LoVo (cell line): ENCODE data around the gene QKI.

ENCODE experiments used
- DNase-seq: peaks from one replicate; pipeline ENCODE4 v3.0.0-alpha.2; 2016; ENCODE audit warnings: low spot score

The QKI gene

DNA sequence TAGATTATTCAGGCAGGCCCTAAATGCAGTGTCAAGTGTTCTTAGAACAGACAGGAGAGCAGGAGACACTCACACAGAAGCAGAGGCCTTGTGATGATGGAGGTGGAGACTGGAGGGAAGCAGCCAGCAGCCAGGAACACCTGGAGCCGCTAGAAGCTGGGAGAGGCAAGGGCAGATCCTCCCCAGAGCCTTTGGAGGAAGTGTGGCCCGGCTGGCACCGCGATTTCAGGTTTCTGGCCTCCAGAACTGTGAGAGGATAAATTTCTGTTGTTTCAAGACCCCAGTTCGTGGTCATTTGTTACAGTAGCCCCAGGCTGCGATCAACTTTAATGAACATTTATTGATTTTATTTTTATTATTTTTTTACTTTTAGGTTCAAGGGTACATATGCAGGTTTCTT lies 203.0 kb downstream of the QKI start:
- no peak for DNase-seq

GRCh38 chr6:163620101-163620500 lies 205.6 kb downstream of the QKI start:
- DNase-seq = no peak

GRCh38 chr6:163620670-163621330 lies 206.3 kb downstream of the QKI start:
- DNase-seq = no peak

- DNase-seq = no peak
Measured at GRCh38 chr6:163625265-163625664, 210.7 kb downstream of the QKI start.

DNA sequence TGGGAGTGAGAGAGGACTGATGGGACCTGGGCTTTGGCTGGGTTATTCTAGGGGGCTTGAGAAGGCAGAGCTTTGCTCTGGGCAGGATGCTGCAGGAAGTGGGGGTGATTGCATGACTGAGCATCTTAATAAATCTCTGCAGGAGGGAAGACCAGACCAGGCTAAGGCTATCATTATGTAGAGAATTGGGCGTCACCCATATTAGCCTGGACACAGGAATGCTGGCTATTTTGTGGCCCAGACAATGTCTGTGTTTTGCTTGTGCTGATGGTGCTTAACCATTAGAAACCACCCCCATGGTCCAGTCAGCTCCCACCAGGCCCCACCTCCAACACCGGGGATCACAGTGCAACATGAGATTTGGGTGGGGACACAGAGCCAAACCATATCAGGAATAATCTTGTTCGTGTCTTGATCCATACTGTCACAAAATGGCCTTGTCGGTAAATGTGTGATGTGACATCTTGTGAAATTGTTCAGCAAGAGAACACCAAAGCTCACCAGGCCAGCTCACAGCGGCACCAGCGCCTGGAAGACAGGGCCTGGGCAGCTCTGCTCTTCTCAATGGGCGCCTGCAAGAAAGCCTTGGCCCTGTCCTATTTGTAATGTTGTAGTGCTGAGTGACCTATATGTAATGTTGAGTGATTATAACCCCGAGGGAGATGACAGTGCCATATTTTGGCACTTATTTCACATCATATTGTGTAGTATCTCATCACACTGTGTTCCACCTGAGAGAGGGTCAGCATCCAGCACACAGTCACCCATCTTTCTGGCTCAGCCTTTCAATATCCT lies 211.8 kb downstream of the QKI start:
- DNase-seq = no peak

DNA sequence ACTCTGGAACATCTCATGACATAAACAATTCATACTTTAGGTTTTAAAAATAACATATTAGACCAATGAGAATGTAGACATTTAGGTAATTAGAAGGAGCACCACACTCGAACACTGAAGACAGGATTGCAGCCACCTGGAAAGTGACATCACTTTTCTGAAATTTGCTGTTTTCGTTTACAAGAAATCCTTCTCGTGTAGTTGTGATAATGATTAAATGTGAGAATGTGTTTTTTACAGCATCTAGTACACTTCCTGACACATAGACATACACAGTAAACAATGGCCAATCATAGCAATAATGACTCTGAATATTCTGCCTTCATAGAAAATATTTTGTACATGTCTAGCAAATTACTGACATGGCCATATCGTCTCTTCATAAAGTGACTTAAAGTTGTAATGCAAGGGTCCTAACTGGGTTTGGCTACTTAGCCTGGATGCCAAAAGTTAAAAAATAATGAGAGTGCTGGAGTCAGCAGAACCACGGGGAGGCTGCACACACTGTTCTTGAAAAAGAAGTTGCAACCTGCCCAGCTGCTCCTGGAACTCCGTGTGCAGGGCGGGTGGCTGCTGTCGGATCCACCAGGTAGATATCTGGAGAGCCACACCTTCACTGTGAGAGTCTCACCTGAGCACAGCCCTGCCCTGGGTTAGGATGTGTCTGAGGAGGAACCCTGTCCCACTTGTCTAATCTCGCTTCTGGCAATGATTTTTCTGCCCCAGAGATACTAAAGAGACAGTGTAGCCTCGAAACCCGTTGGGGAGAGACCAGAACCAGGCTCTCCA lies 212.9 kb downstream of the QKI start:
- no peak for DNase-seq
